ENCODE data around the gene B4GALNT2.
A peak's percentile ranks its signal among the peaks of the same experiment; 100 is the strongest.
"Not testable (repeated sequence)": the region's sequence is repeated elsewhere in the genome, so short reads cannot be mapped to it uniquely, and the experiment has no call there.

Gene B4GALNT2

GRCh38 chr17:49132699-49133364 is at the start of gene B4GALNT2:
TSS of gene B4GALNT2 (plus strand) at chr17:49132769. CDS start at chr17:49132793, 24 bp downstream.
- DNase-seq, result no peak

DNA sequence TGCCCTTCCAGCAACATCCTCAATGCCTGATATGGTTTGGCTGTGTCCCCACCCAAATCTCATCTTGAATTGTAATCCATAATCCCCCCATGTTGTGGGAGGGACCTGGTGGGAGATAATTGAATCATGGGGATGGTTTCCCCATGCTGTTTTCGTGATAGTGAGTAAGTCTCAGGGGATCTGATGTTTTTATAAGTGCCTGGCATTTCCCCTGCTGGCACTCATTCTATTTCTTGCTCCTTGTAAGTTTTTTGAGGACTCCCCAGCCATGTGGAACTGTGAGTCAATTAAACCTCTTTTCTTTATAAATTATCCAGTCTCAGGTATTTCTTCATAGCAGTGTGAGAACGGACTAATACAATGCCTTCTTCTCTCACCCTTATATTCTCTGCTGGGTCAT is 47.5 kb upstream of the B4GALNT2 start:
- DNase-seq, result not testable (repeated sequence)

GRCh38 chr17:49085565-49086315 is 46.8 kb upstream of the B4GALNT2 start:
- no peak for DNase-seq

GRCh38 chr17:49086316-49086605 is 46.3 kb upstream of the B4GALNT2 start:
- no peak for DNase-seq

GRCh38 chr17:49086649-49087048 is 45.9 kb upstream of the B4GALNT2 start:
- DNase-seq, result no peak

GRCh38 chr17:49089094-49089493 is 43.5 kb upstream of the B4GALNT2 start:
- no peak for DNase-seq

DNA sequence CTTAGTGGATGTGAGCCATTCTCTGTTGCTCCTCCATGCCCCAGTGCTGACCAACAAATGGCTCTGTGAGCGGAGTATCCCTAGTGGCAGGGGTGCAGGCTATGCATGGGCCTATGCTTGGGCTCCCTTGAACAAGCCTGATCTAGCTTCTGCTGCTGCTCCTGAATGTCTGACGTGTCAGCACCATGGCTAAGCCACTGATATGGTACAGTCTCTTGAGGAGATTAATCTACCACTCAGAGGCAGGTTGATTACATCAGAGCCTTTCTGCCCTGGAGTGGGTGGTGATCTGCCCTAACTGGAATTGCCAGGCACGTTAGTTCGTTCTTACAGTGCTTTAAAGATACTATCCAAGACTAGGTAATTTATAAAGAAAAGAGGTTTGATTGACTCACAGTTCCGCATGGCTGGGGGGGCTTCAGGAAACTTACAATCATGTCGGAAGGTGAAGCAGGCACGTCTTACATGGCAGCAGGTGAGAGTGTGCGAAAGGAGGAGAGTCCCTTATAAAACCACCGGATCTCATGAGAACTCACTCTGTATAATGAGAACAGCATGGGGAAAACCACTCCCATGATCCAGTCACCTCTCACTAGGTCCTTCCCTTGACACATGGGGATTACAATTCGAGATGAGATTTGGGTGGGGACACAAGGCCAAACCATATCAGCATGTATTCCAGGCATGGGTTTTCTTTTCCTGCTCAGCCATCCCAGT is 41.5 kb upstream of the B4GALNT2 start:
- no peak for DNase-seq

GRCh38 chr17:49093131-49093530 is 39.4 kb upstream of the B4GALNT2 start:
- DNase-seq, result no peak

DNA sequence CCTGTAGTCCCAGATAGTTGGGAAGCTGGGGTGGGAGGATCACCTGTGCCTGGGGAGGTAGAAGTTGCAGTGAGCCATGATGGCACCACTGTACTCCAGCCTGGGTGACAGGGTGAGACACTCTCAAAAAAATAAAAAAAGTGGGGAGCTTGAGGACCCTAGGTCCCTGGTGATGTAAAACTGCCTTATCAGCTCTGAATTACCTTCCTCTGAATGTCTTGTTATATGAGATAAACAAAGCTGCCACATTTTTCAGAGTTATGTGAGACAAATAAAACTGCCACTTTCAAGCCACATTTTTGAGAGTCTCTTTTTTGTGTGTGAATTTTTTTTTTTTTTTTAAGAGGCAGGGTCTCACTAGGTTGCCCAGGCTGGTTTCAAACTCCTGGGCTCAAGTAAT is 32.0 kb upstream of the B4GALNT2 start:
- DNase-seq, result no peak

- DNase-seq, result peak; percentile 88
These were observed 31.5 kb upstream of the B4GALNT2 start for GRCh38 chr17:49101054-49101534.

- not testable (repeated sequence) for DNase-seq
These were observed 29.2 kb upstream of the B4GALNT2 start for GRCh38 chr17:49103360-49103759.

GRCh38 chr17:49104511-49105074 is 28.0 kb upstream of the B4GALNT2 start:
- DNase-seq, result no peak

DNA sequence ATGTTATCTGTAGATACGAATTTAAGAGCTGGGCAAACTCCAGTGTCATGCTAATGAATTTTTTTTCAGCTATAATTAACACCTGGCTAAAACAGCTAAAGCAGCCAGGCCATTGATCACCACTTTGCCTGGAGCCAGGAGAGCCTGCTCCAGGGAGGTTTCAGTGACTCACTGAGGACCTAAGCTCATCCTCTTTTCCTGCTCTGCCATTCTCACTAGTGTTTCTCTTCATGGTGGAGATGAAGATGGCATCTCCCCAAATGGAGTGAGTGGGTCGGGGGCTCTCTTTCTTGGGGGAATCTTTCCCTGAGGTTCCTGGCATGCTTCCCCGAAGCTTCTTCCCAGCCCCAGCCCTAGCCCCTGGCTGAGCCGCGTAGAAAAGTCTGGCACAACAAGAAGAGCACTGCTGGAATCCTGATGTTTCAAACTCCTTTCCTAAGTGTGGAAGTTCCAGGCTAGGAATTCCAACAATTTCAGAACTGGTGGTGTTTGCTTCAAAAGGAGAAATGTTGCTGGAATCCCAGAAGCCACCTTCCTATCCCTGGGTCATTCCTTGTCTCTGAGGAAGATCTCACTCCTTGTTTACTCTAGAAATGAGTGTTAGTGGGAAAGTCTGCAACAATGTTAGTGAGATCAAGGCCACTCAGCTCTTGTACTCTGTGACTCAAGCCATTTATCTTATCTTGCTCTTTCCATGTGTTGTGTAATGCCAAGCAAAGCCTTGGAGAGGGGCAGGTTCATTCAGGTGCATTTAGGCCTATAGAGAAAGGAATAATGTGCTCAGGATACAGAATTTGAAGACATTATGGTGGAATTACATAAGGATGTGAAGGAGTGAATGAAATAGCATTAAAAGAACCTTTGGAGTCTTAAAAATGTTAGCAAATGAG is 26.0 kb upstream of the B4GALNT2 start:
- no peak for DNase-seq

DNA sequence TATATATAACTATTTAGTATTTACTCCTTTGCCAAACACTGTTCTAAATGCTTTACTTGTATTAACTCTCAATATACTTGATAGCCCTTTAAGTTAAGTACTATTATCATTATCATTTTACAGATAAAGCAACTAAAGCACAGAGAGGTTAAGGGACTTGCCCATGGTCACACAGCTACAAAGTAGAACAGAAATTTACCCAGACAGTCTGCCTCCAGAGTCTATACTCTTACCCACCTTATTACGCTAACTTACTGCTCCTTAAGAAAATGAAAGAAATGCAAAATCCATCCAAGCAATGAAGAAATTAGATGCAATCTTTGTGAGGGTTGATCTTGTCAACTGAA is 25.4 kb upstream of the B4GALNT2 start:
- no peak for DNase-seq

- DNase-seq, result no peak
These were observed 24.3 kb upstream of the B4GALNT2 start for GRCh38 chr17:49108318-49108717.

- no peak for DNase-seq
These were observed 22.1 kb upstream of the B4GALNT2 start for GRCh38 chr17:49110509-49110908.

- no peak for DNase-seq
These were observed 20.6 kb upstream of the B4GALNT2 start for GRCh38 chr17:49111934-49112333.

GRCh38 chr17:49112936-49113335 is 19.6 kb upstream of the B4GALNT2 start:
- DNase-seq, result no peak

- DNase-seq, result no peak
These were observed 17.9 kb upstream of the B4GALNT2 start for GRCh38 chr17:49114703-49115102.

- no peak for DNase-seq
These were observed 14.9 kb upstream of the B4GALNT2 start for GRCh38 chr17:49117587-49118230.

- no peak for DNase-seq
These were observed 12.4 kb upstream of the B4GALNT2 start for GRCh38 chr17:49120166-49120565.

DNA sequence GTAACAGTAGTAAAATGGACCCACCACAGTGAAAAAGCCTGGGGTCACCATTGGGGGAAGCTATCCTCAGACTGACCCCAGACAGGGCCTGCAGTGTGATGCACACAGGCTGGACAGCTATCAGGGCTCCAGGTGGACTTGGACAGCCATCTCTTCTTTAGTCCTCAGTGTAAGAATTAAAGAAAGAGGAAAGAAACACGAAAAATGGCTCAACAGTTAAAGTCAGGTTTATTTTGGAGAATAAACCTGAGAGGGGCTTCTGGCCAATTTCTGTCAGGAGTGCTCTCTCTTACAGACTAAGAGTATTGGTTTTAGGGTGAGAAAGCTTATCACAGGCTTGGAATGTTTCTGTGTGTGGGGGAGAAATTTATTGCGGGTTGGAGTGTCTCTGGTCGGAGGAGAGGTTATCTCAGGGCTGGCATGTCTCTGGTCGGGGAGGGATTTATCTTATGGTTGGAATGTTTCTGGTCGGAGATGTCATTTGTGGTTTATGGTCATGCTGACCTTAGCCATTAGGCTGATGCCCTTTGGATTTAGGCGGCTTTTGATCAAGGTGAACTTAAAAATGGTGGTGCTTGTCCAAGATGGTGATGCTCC is 10.8 kb upstream of the B4GALNT2 start:
- no peak for DNase-seq
